ENCODE data around the gene POU6F2. TPM values are rescaled to one million over a fixed set of nuclear protein-coding genes. Genes with fewer than 3 reads are reported as not detected.

Gene POU6F2
- total RNA-seq, 1 experiment from 2014 or later, result 0.27 TPM

DNA sequence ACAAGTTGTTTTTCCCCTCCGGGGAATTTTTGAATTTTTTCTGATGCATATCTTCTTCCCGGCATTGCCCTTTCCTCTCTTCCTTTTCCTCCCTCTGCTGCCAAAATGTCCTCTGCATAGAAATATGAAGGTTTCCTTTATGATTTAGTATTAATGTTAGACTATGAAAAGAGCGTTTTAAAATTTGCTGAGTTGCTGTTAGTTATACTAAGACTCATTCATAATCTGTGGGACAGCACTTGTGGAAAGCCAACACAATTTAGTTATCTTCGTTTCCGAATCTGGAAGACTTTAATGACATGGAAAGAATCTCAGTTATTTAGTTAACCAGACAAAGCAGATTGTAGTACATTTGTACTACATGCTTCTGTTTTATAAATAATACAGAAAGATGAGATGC lies 25.0 kb downstream of the POU6F2 start:
- H3K4me1 ChIP-seq (ENCODE audit: control insufficient read depth in 1 of 2, insufficient read depth in 2 of 2, low read length in 2 of 2), result no peaks in the 10 kb centered on the region
- H3K4me3 ChIP-seq (replicated peaks in 1 of 2; ENCODE audit: low read depth in 1 of 2, low read length in 2 of 2), result no peak overlapping the region
- ATAC-seq (no peak), DNase-seq (ENCODE audit: low read depth, low spot score) (no peak)
- no peak for TF ChIP-seq ZFX (IDR thresholded peaks at IDR 0.05)
- no peak for TF ChIP-seq CEBPB (IDR thresholded peaks at IDR 0.05; ENCODE audit: low read depth)
- TF ChIP-seq, protein P1, sequence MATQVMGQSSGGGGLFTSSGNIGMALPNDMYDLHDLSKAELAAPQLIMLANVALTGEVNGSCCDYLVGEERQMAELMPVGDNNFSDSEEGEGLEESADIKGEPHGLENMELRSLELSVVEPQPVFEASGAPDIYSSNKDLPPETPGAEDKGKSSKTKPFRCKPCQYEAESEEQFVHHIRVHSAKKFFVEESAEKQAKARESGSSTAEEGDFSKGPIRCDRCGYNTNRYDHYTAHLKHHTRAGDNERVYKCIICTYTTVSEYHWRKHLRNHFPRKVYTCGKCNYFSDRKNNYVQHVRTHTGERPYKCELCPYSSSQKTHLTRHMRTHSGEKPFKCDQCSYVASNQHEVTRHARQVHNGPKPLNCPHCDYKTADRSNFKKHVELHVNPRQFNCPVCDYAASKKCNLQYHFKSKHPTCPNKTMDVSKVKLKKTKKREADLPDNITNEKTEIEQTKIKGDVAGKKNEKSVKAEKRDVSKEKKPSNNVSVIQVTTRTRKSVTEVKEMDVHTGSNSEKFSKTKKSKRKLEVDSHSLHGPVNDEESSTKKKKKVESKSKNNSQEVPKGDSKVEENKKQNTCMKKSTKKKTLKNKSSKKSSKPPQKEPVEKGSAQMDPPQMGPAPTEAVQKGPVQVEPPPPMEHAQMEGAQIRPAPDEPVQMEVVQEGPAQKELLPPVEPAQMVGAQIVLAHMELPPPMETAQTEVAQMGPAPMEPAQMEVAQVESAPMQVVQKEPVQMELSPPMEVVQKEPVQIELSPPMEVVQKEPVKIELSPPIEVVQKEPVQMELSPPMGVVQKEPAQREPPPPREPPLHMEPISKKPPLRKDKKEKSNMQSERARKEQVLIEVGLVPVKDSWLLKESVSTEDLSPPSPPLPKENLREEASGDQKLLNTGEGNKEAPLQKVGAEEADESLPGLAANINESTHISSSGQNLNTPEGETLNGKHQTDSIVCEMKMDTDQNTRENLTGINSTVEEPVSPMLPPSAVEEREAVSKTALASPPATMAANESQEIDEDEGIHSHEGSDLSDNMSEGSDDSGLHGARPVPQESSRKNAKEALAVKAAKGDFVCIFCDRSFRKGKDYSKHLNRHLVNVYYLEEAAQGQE (IDR thresholded peaks at IDR 0.05; ENCODE audit: low read depth), result no peak
- TF ChIP-seq EZH2phosphoT487 (IDR thresholded peaks at IDR 0.05; ENCODE audit: borderline replicate concordance), result no peak
- no peak for TF ChIP-seq SIN3A (IDR thresholded peaks at IDR 0.05; ENCODE audit: low read depth)
- TF ChIP-seq, protein P2, sequence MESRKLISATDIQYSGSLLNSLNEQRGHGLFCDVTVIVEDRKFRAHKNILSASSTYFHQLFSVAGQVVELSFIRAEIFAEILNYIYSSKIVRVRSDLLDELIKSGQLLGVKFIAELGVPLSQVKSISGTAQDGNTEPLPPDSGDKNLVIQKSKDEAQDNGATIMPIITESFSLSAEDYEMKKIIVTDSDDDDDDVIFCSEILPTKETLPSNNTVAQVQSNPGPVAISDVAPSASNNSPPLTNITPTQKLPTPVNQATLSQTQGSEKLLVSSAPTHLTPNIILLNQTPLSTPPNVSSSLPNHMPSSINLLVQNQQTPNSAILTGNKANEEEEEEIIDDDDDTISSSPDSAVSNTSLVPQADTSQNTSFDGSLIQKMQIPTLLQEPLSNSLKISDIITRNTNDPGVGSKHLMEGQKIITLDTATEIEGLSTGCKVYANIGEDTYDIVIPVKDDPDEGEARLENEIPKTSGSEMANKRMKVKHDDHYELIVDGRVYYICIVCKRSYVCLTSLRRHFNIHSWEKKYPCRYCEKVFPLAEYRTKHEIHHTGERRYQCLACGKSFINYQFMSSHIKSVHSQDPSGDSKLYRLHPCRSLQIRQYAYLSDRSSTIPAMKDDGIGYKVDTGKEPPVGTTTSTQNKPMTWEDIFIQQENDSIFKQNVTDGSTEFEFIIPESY (IDR thresholded peaks at IDR 0.05; ENCODE audit: extremely low read depth, insufficient replicate concordance, low read length), result no peak
- TF ChIP-seq POLR2AphosphoS5 (IDR thresholded peaks at IDR 0.05; ENCODE audit: low read depth, low read length), result no peak
- no peak for TF ChIP-seq RAD21 (IDR thresholded peaks at IDR 0.05; ENCODE audit: low read depth)
- TF ChIP-seq EGR1 (IDR thresholded peaks at IDR 0.05; ENCODE audit: low read depth), result no peak
- TF ChIP-seq YY1 (IDR thresholded peaks at IDR 0.05; ENCODE audit: extremely low read depth, insufficient replicate concordance, low read depth, low read length), result no peak
- TF ChIP-seq, protein P3, sequence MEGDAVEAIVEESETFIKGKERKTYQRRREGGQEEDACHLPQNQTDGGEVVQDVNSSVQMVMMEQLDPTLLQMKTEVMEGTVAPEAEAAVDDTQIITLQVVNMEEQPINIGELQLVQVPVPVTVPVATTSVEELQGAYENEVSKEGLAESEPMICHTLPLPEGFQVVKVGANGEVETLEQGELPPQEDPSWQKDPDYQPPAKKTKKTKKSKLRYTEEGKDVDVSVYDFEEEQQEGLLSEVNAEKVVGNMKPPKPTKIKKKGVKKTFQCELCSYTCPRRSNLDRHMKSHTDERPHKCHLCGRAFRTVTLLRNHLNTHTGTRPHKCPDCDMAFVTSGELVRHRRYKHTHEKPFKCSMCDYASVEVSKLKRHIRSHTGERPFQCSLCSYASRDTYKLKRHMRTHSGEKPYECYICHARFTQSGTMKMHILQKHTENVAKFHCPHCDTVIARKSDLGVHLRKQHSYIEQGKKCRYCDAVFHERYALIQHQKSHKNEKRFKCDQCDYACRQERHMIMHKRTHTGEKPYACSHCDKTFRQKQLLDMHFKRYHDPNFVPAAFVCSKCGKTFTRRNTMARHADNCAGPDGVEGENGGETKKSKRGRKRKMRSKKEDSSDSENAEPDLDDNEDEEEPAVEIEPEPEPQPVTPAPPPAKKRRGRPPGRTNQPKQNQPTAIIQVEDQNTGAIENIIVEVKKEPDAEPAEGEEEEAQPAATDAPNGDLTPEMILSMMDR (IDR thresholded peaks at IDR 0.05 in 2 of 3, conservative IDR thresholded peaks at IDR 0.05 in 1 of 3; ENCODE audit: borderline replicate concordance in 1 of 3, insufficient read depth in 1 of 3, low read depth in 2 of 3, low read length in 2 of 3), result no peak
- TF ChIP-seq CBX3 (IDR thresholded peaks at IDR 0.05; ENCODE audit: low read depth), result no peak
- BruUV-seq (replicated peaks), result no TSS peak
- RAD21 ChIA-PET (ENCODE audit: low non-redundant PET in 1 of 2, low total read pairs in 2 of 2, uncharacterized antibody in 2 of 2, unreplicated experiment in 2 of 2), result no interaction called here
- H2AFZ ChIP-seq (ENCODE audit: low read depth, low read length, poor library complexity, severe bottlenecking), result no peak overlapping the region
- no peaks in the 10 kb centered on the region; the same call in 1 of the 2 replicates for H4K20me1 ChIP-seq (ENCODE audit: insufficient read depth)
- POLR2A ChIA-PET, result no interaction called here
- no peak overlapping the region for H3K27ac ChIP-seq (ENCODE audit: low read depth, low read length)
- H3K4me2 ChIP-seq (ENCODE audit: low read length), result no peak overlapping the region
- CTCF ChIA-PET, result no interaction called here
- no peaks in the 10 kb centered on the region for H3K79me2 ChIP-seq (ENCODE audit: insufficient read depth, low read length)
- intact Hi-C loops (cut with micrococcal nuclease), result no loop called here
- H3K36me3 ChIP-seq (ENCODE audit: control insufficient read depth in 1 of 2, insufficient read depth in 2 of 2, low read length in 2 of 2), result no peaks in the 10 kb centered on the region
- H3K9me2 ChIP-seq (ENCODE audit: insufficient read depth), result no peaks in the 10 kb centered on the region
- H3K9me3 ChIP-seq (ENCODE audit: control insufficient read depth in 1 of 2, insufficient read depth in 1 of 2, low read depth in 1 of 2, low read length in 2 of 2), result no peaks in the 10 kb centered on the region
- H3K9ac ChIP-seq (ENCODE audit: low read length), result no peak overlapping the region
- peaks cover 6% of the 10 kb centered on the region; the same call in 1 of the 2 replicates for H3K27me3 ChIP-seq (ENCODE audit: insufficient read depth, low read length)
